ENCODE data around the gene CST9L. TPM values are rescaled to one million over a fixed set of nuclear protein-coding genes. Genes with fewer than 3 reads are reported as not detected.

Gene CST9L
- total RNA-seq, 2 experiments from 2014 or later: not detected

GRCh38 chr20:23608251-23608846 lies 40.1 kb upstream of the CST9L start:
- Histone ChIP-seq H4K20me1 (ENCODE audit: insufficient read depth, low read length) (no peaks in the 10 kb centered on the region), H3K27ac (ENCODE audit: low read depth, low read length, poor library complexity, severe bottlenecking) (no peak overlapping the region), H3K4me3 (ENCODE audit: low read depth, low read length, poor library complexity, severe bottlenecking) (no peak overlapping the region), H3K79me2 (ENCODE audit: insufficient read depth, low read depth, low read length) (no peaks in the 10 kb centered on the region), H3K36me3 (ENCODE audit: insufficient read depth, low read length) (no peaks in the 10 kb centered on the region), H3K9me2 (ENCODE audit: insufficient read depth, low read length) (no peaks in the 10 kb centered on the region), H2AFZ (ENCODE audit: low read length) (no peak overlapping the region), H3K4me2 (ENCODE audit: low read length) (no peak overlapping the region), H3K4me1 (ENCODE audit: insufficient read depth, low read length, poor library complexity, severe bottlenecking) (no peaks in the 10 kb centered on the region), H3K9me3 (ENCODE audit: low read length) (no peaks in the 10 kb centered on the region)
- ChIA-PET POLR2A (no interaction called here), CTCF (ENCODE audit: unreplicated experiment) (no interaction called here)
- no peak for DNase-seq (ENCODE audit: low spot score)
- intact Hi-C loops (cut with micrococcal nuclease; ENCODE audit: unreplicated experiment): loop anchor here (10.0 kb wide), 1 partner anchor 914 kb away; no protein-coding TSS in a partner anchor
- TF ChIP-seq EZH2phosphoT487 (IDR thresholded peaks at IDR 0.05; ENCODE audit: borderline replicate concordance, low read depth, low read length) (no peak), CTCF (conservative IDR thresholded peaks at IDR 0.05; ENCODE audit: low read length) (no peak)
- BruUV-seq (replicated peaks): no TSS peak

- no peak overlapping the region for H3K27ac ChIP-seq (ENCODE audit: low read depth, low read length, poor library complexity, severe bottlenecking)
- BruUV-seq (replicated peaks): no TSS peak
- no peaks in the 10 kb centered on the region for H3K79me2 ChIP-seq (ENCODE audit: insufficient read depth, low read depth, low read length)
- DNase-seq (ENCODE audit: low spot score): no peak
- H3K4me3 ChIP-seq (ENCODE audit: low read depth, low read length, poor library complexity, severe bottlenecking): no peak overlapping the region
- H3K36me3 ChIP-seq (ENCODE audit: insufficient read depth, low read length): no peaks in the 10 kb centered on the region
- no peaks in the 10 kb centered on the region for H3K9me2 ChIP-seq (ENCODE audit: insufficient read depth, low read length)
- intact Hi-C loops (cut with micrococcal nuclease; ENCODE audit: unreplicated experiment): loop anchor here (10.0 kb wide), 1 partner anchor 913 kb away; no protein-coding TSS in a partner anchor
- ChIA-PET CTCF (ENCODE audit: unreplicated experiment) (no interaction called here), POLR2A (no interaction called here)
- H3K9me3 ChIP-seq (ENCODE audit: low read length): no peaks in the 10 kb centered on the region
- H2AFZ ChIP-seq (ENCODE audit: low read length): no peak overlapping the region
- H3K4me1 ChIP-seq (ENCODE audit: insufficient read depth, low read length, poor library complexity, severe bottlenecking): no peaks in the 10 kb centered on the region
- TF ChIP-seq EZH2phosphoT487 (IDR thresholded peaks at IDR 0.05; ENCODE audit: borderline replicate concordance, low read depth, low read length) (no peak), CTCF (conservative IDR thresholded peaks at IDR 0.05; ENCODE audit: low read length) (no peak)
- no peaks in the 10 kb centered on the region for H4K20me1 ChIP-seq (ENCODE audit: insufficient read depth, low read length)
- no peak overlapping the region for H3K4me2 ChIP-seq (ENCODE audit: low read length)
These were observed 39.4 kb upstream of the CST9L start for GRCh38 chr20:23607497-23608245.

DNA sequence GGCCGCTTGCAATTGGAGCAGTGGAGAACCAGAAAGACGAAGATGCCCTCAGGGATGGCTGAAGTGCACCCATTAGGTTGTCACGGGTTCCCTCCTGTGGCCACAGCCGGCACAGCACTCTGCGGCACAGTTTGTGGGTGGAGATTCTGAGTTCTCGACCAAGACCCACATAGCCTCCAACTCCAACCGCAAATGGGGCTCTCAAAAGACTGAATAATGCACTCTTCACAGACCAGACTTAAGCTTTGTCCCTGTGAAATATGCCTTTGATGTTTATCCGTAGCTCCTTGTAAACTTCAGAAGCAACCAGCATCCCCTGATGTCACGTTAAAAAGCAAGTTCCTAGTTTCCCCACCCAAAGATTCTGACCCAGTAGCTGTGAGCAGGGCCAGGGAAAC lies 38.4 kb upstream of the CST9L start:
- no TSS peak for BruUV-seq (replicated peaks)
- no peaks in the 10 kb centered on the region for H3K9me3 ChIP-seq (ENCODE audit: low read length)
- ChIA-PET CTCF (ENCODE audit: unreplicated experiment) (interaction anchor here (0.5 kb wide), 2 partner anchors 506 to 1061 kb away, joined by 3 to 6 read pairs; no protein-coding TSS in a partner anchor), POLR2A (no interaction called here)
- H3K36me3 ChIP-seq (ENCODE audit: insufficient read depth, low read length): no peaks in the 10 kb centered on the region
- no peak overlapping the region for H3K4me2 ChIP-seq (ENCODE audit: low read length)
- intact Hi-C loops (cut with micrococcal nuclease; ENCODE audit: unreplicated experiment): loop anchor here (1.0 to 10.0 kb wide), 2 partner anchors 164 to 912 kb away; no protein-coding TSS in a partner anchor
- no peak overlapping the region for H3K27ac ChIP-seq (ENCODE audit: low read depth, low read length, poor library complexity, severe bottlenecking)
- H3K4me1 ChIP-seq (ENCODE audit: insufficient read depth, low read length, poor library complexity, severe bottlenecking): no peaks in the 10 kb centered on the region
- no peak overlapping the region for H3K4me3 ChIP-seq (ENCODE audit: low read depth, low read length, poor library complexity, severe bottlenecking)
- DNase-seq (ENCODE audit: low spot score): peak; percentile 55
- no peaks in the 10 kb centered on the region for H4K20me1 ChIP-seq (ENCODE audit: insufficient read depth, low read length)
- no peak for TF ChIP-seq EZH2phosphoT487 (IDR thresholded peaks at IDR 0.05; ENCODE audit: borderline replicate concordance, low read depth, low read length)
- TF ChIP-seq CTCF (conservative IDR thresholded peaks at IDR 0.05; ENCODE audit: low read length): peak; percentile 82
- no peaks in the 10 kb centered on the region for H3K9me2 ChIP-seq (ENCODE audit: insufficient read depth, low read length)
- no peaks in the 10 kb centered on the region for H3K79me2 ChIP-seq (ENCODE audit: insufficient read depth, low read depth, low read length)
- H2AFZ ChIP-seq (ENCODE audit: low read length): no peak overlapping the region

Data from OCI-LY7 (cell line).